ENCODE results near the gene IRF9. TPM values are rescaled to one million over a fixed set of nuclear protein-coding genes. Genes with fewer than 3 reads are reported as not detected.
A peak's percentile ranks its signal among the peaks of the same experiment; 100 is the strongest.

IRF9 gene
- total and polyA plus RNA-seq, 2 of the 13 experiments (the other 11 are each of a cell fraction or from before 2014, with no cell fraction given) = 14.9 to 49.7 TPM

DNA sequence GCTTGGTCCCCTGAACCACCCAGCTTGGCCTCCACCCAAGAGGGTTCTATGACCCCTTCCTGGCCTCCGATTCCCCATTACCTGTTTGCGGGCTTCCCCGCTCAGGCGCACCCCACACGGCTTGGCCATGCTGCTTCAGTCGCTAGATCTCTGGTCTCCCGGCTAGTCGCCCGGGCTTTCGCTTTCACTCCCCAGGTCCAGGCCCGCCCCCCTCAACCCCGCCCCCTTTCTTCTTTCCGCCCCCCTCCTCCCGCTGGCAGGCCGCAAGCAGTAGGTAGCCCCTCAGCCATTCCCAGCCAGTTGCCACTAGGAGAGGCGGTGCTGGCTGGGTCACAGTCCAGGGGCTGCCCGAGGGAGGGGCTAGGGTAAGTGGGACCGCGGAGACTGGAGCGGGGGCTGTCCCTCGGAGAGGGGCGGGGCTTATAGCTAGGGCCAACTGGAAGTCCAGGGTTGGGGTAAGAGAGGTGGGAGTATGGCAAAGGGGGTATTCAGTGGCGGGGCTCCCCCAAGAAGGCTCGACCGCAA lies 14.6 kb upstream of the IRF9 start, which contains the start of gene PSME2 (continued):
- TF ChIP-seq, protein P1, sequence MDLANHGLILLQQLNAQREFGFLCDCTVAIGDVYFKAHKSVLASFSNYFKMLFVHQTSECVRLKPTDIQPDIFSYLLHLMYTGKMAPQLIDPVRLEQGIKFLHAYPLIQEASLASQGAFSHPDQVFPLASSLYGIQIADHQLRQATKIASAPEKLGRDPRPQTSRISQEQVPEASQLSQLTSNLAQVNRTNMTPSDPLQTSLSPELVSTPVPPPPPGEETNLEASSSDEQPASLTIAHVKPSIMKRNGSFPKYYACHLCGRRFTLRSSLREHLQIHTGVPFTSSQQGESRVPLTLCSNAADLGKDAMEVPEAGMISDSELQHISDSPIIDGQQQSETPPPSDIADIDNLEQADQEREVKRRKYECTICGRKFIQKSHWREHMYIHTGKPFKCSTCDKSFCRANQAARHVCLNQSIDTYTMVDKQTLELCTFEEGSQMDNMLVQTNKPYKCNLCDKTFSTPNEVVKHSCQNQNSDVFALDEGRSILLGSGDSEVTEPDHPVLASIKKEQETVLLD (CRISPR knock-in tag; IDR thresholded peaks at IDR 0.05; ENCODE audit: low read depth) = no peak
- TF ChIP-seq ZNF18 (CRISPR knock-in tag; IDR thresholded peaks at IDR 0.05; ENCODE audit: insufficient replicate concordance) (no peak), MEIS1 (CRISPR knock-in tag; IDR thresholded peaks at IDR 0.05; ENCODE audit: borderline replicate concordance) (no peak), ZNF530 (CRISPR knock-in tag; IDR thresholded peaks at IDR 0.05; ENCODE audit: low read depth) (no peak), ATF5 (CRISPR knock-in tag; IDR thresholded peaks at IDR 0.05; ENCODE audit: low read depth) (no peak), KLF9 (CRISPR knock-in tag; IDR thresholded peaks at IDR 0.05; ENCODE audit: low read depth) (no peak), TMF1 (CRISPR knock-in tag; IDR thresholded peaks at IDR 0.05; ENCODE audit: low read depth) (peak; percentile 18; the same call in 1 of the 2 replicates), POLR2AphosphoS2 (IDR thresholded peaks at IDR 0.05; ENCODE audit: low read depth, low read length) (no peak), ZNF235 (CRISPR knock-in tag; IDR thresholded peaks at IDR 0.05; ENCODE audit: borderline replicate concordance) (peak; percentile 72; the same call in 1 of the 2 replicates), ZNF841 (CRISPR knock-in tag; IDR thresholded peaks at IDR 0.05; ENCODE audit: borderline replicate concordance) (no peak), MTA3 (CRISPR knock-in tag; IDR thresholded peaks at IDR 0.05) (0 out of 2 replicates have a peak, but pooled peaks have one; percentile 86), ZNF432 (CRISPR knock-in tag; IDR thresholded peaks at IDR 0.05; ENCODE audit: borderline replicate concordance) (no peak), ZNF772 (CRISPR knock-in tag; IDR thresholded peaks at IDR 0.05) (0 out of 2 replicates have a peak, but pooled peaks have one; percentile 30), BRD4 (CRISPR knock-in tag; IDR thresholded peaks at IDR 0.05) (no peak; the same call in 1 of the 2 replicates), KMT2B (CRISPR knock-in tag; IDR thresholded peaks at IDR 0.05) (no peak; the same call in 1 of the 2 replicates), ZNF839 (CRISPR knock-in tag; IDR thresholded peaks at IDR 0.05; ENCODE audit: borderline replicate concordance) (no peak; the same call in 1 of the 2 replicates), ZNF136 (CRISPR knock-in tag; IDR thresholded peaks at IDR 0.05; ENCODE audit: low read depth) (0 out of 2 replicates have a peak, but pooled peaks have one; percentile 83), FOXP1 (IDR thresholded peaks at IDR 0.05) (no peak), FOXP1 (CRISPR knock-in tag; IDR thresholded peaks at IDR 0.05) (peak; percentile 27; the same call in 1 of the 2 replicates), ZMAT3 (CRISPR knock-in tag; conservative IDR thresholded peaks at IDR 0.05) (peak; percentile 97; the same call in 1 of the 2 replicates), KDM1A (CRISPR knock-in tag; IDR thresholded peaks at IDR 0.05) (no peak), RCOR2 (CRISPR knock-in tag; IDR thresholded peaks at IDR 0.05) (no peak), SP1 (IDR thresholded peaks at IDR 0.05) (no peak), SP1 (CRISPR knock-in tag; IDR thresholded peaks at IDR 0.05) (peak; percentile 91), ZNF430 (CRISPR knock-in tag; IDR thresholded peaks at IDR 0.05) (no peak)
- TF ChIP-seq, protein P2, sequence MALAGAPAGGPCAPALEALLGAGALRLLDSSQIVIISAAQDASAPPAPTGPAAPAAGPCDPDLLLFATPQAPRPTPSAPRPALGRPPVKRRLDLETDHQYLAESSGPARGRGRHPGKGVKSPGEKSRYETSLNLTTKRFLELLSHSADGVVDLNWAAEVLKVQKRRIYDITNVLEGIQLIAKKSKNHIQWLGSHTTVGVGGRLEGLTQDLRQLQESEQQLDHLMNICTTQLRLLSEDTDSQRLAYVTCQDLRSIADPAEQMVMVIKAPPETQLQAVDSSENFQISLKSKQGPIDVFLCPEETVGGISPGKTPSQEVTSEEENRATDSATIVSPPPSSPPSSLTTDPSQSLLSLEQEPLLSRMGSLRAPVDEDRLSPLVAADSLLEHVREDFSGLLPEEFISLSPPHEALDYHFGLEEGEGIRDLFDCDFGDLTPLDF (CRISPR knock-in tag; IDR thresholded peaks at IDR 0.05) = no peak
- TF ChIP-seq, protein P3, sequence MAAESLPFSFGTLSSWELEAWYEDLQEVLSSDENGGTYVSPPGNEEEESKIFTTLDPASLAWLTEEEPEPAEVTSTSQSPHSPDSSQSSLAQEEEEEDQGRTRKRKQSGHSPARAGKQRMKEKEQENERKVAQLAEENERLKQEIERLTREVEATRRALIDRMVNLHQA (CRISPR knock-in tag; IDR thresholded peaks at IDR 0.05) = no peak

Measured in HepG2 (cell line).